NCI-H345 treated with DMSO at 0.1 percent for 48 hours (cell line): ENCODE data around the gene OR4P4.

Source experiments
- DNase-seq: peaks from one replicate; lab custom pipeline; 2025; ENCODE audit not compliant: unreplicated experiment; lab: John Stamatoyannopoulos, UW

Gene OR4P4

GRCh38 chr11:55634813-55635212 lies at the start of gene OR4P4:
Gene OR4P4, plus strand, starts transcription at chr11:55635113.
- no peak for DNase-seq

GRCh38 chr11:55607545-55607944 lies 27.4 kb upstream of the OR4P4 start, which contains the start of gene OR4C11:
Gene OR4C11, minus strand, starts transcription at chr11:55607645. Its CDS starts 3,272 bp downstream, at chr11:55604373.
- no peak for DNase-seq

- DNase-seq: no peak
These were observed 10.4 kb upstream of the OR4P4 start for GRCh38 chr11:55624531-55624930.

GRCh38 chr11:55648027-55648426 lies 13.1 kb downstream of the OR4P4 start, which contains the start of gene OR4S2:
Gene OR4S2, plus strand, starts transcription at chr11:55648327. Its CDS starts 2,577 bp downstream, at chr11:55650904.
- DNase-seq: no peak

GRCh38 chr11:55652560-55652959 lies 17.6 kb downstream of the OR4P4 start:
- DNase-seq: no peak

GRCh38 chr11:55655096-55655495 lies 20.2 kb downstream of the OR4P4 start:
- DNase-seq: no peak

- DNase-seq: no peak
These were observed 23.2 kb downstream of the OR4P4 start for GRCh38 chr11:55658031-55658573.

- no peak for DNase-seq
These were observed 23.7 kb downstream of the OR4P4 start for GRCh38 chr11:55658608-55659007.

GRCh38 chr11:55661901-55662300 lies 27.0 kb downstream of the OR4P4 start, which contains the start of gene OR4C6:
Gene OR4C6, plus strand, starts transcription at chr11:55662201. Its CDS starts 2,966 bp downstream, at chr11:55665167.
- no peak for DNase-seq

- no peak for DNase-seq
These were observed 34.5 kb downstream of the OR4P4 start for GRCh38 chr11:55669376-55669775.

- DNase-seq: no peak
These were observed 38.9 kb downstream of the OR4P4 start for GRCh38 chr11:55673860-55674259.
